ENCODE results near the gene ARF3. TPM values are rescaled to one million over a fixed set of nuclear protein-coding genes. Genes with fewer than 3 reads are reported as not detected.

The ARF3 gene
- 172 and 187 TPM in 2 replicates for total RNA-seq
- polyA plus RNA-seq: 138 and 149 TPM in 2 replicates
- polyA plus RNA-seq (2011; cell fraction: cytosol; rRNA removed): 212 and 244 TPM in 2 replicates
- 167 and 199 TPM in 2 replicates for polyA plus RNA-seq (2011; cell fraction: nucleus; rRNA removed)
- polyA plus RNA-seq (2012): 165 and 188 TPM in 2 replicates
- 179 and 190 TPM in 2 replicates for polyA minus RNA-seq
- polyA minus RNA-seq (2011; cell fraction: cytosol; rRNA and poly(A)+ RNA removed): 74.8 TPM
- polyA minus RNA-seq (2011; cell fraction: nucleus; rRNA and poly(A)+ RNA removed): 45.0 and 53.9 TPM in 2 replicates
- Bru-seq, nascent RNA: percentile 92 among the genes with signal in this experiment
- percentile 100 among the genes with signal in this experiment for BruChase-seq, experiment 1, labeled RNA remaining after a 6-hour chase
- percentile 99 among the genes with signal in this experiment for BruChase-seq, experiment 2, labeled RNA remaining after a 2-hour chase
- long read RNA-seq, full-length matches to known transcripts: 132 of 149 reads
- long read RNA-seq, partial matches to known transcripts: 5 of 149 reads
- long read RNA-seq, other reads (novel, unspliced or antisense): 12 of 149 reads

- no TSS peak for BruUV-seq (replicated peaks)
Observed at GRCh38 chr12:48957141-48958048, at the start of gene ARF3. Gene ARF3 (minus strand): TSS chr12:48957487. CDS start chr12:48941095, 16,392 bp downstream.

More at GRCh38 chr12:48957141-48958048, at the start of gene ARF3:
- CTCF ChIA-PET: interaction anchor here (0.6 to 2.2 kb wide), 12 partner anchors 9 to 204 kb away, joined by 3 to 12 read pairs (median 4); partner anchors contain the start of gene WNT1
- peaks cover 4 to 6% of the 10 kb centered on the region in 2 experiments for H3K36me3 ChIP-seq (ENCODE audit: control insufficient read depth in 2 of 2, extremely low read depth in 1 of 2, insufficient read depth in 2 of 2, low read length in 2 of 2)
- peak within 1 kb of the TSS; percentile 71 for H3K4me2 ChIP-seq (ENCODE audit: insufficient read depth, low read length)
- H3K9me3 ChIP-seq (replicated peaks; ENCODE audit: control insufficient read depth, insufficient read depth, low read length): no peaks in the 10 kb centered on the region
- no peaks in the 10 kb centered on the region for H3K9me1 ChIP-seq (replicated peaks; ENCODE audit: control insufficient read depth, extremely low read depth, insufficient read depth, low read length)
- peak within 1 kb of the TSS; percentile 76 for H3K27ac ChIP-seq (ENCODE audit: insufficient read depth, low read depth, low read length)
- dilution Hi-C loops (cut with MboI; ENCODE audit: extremely low pct_ligation_motif_present, low sequenced_read_pairs): no loop called here
- DNase-seq (ENCODE audit: low read depth, low spot score): peak; percentile 94
- H3K9ac ChIP-seq (replicated peaks; ENCODE audit: extremely low read depth, insufficient read depth, low read length): peak within 1 kb of the TSS; percentile 87
- H3K79me2 ChIP-seq (ENCODE audit: control insufficient read depth, insufficient read depth, low read length): peaks cover 47% of the 10 kb centered on the region
- no peaks in the 10 kb centered on the region for H3K27me3 ChIP-seq (ENCODE audit: control insufficient read depth in 2 of 2, insufficient read depth in 2 of 2, low read length in 2 of 2)
- H3K4me3 ChIP-seq (replicated peaks in 1 of 3; ENCODE audit: insufficient read depth in 1 of 3, low read depth in 1 of 3, low read length in 3 of 3): peak within 1 kb of the TSS; percentile 71 to 99 (median 90)
- no peak for TF ChIP-seq MAX (IDR thresholded peaks at IDR 0.05; ENCODE audit: insufficient read depth, insufficient read length)
- peak; percentile 79 for TF ChIP-seq POLR2AphosphoS5 (IDR thresholded peaks at IDR 0.05; ENCODE audit: insufficient read depth, low read depth, low read length)
- TF ChIP-seq CTCF (IDR thresholded peaks at IDR 0.05; ENCODE audit: extremely low read depth in 1 of 2, insufficient read depth in 1 of 2, low read depth in 1 of 2, low read length in 2 of 2): no peak
- no peak for TF ChIP-seq EZH2 (IDR thresholded peaks at IDR 0.05; ENCODE audit: borderline replicate concordance, low read depth, low read length, severe bottlenecking)
- TF ChIP-seq FOS (IDR thresholded peaks at IDR 0.05; ENCODE audit: borderline replicate concordance, insufficient read depth, low read length): no peak
- no peak for TF ChIP-seq GATA2 (IDR thresholded peaks at IDR 0.05; ENCODE audit: insufficient read depth, insufficient read length, low read depth, low read length)
- TF ChIP-seq POLR2A (IDR thresholded peaks at IDR 0.05; ENCODE audit: low read depth, low read length): peak; percentile 54
- no peak for TF ChIP-seq JUN (IDR thresholded peaks at IDR 0.05; ENCODE audit: borderline replicate concordance, insufficient read depth, insufficient read length, low read depth)
- TF ChIP-seq MYC (IDR thresholded peaks at IDR 0.05; ENCODE audit: low read depth, low read length): peak; percentile 30
- intact Hi-C loops (cut with micrococcal nuclease): loop anchor here (1.0 to 2.0 kb wide), 3 partner anchors 16 to 61 kb away; partner anchors contain the start of genes FKBP11 and PRKAG1
- FAIRE-seq: peak; percentile 85
- peaks cover 31% of the 10 kb centered on the region for H3K4me1 ChIP-seq (ENCODE audit: control insufficient read depth, extremely low read depth, insufficient read depth, low read length)
- H2AFZ ChIP-seq (ENCODE audit: low read depth, low read length): peak within 1 kb of the TSS; percentile 87
- peaks cover 11% of the 10 kb centered on the region for H4K20me1 ChIP-seq (replicated peaks; ENCODE audit: control insufficient read depth, extremely low read depth, insufficient read depth, low read length)
- POLR2A ChIA-PET: interaction anchor here (0.6 to 1.2 kb wide), 4 partner anchors 9 to 533 kb away, joined by 3 to 4 read pairs (median 3); partner anchors contain the start of gene RND1

Measured in endothelial cell of umbilical vein (primary cell).